ENCODE results near the gene GTF2A2.

DNA sequence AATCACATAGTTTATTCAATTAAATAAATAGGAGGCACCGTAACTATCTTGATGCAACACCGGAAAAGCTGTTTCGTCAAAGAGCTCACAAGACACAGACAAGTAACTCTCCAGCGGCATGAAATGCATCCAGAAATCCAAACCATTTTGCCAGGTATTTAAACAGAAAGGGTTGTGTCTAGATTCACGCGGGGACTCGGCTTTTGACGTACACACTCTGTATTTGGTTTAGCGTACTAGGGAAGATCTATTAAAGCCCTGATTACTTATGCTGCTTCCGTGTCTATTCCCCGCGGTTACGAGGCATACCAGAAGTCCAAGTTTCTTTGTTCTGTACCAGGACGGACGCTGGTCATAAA is 31.1 kb upstream of the GTF2A2 start:
- TF ChIP-seq, protein P1, sequence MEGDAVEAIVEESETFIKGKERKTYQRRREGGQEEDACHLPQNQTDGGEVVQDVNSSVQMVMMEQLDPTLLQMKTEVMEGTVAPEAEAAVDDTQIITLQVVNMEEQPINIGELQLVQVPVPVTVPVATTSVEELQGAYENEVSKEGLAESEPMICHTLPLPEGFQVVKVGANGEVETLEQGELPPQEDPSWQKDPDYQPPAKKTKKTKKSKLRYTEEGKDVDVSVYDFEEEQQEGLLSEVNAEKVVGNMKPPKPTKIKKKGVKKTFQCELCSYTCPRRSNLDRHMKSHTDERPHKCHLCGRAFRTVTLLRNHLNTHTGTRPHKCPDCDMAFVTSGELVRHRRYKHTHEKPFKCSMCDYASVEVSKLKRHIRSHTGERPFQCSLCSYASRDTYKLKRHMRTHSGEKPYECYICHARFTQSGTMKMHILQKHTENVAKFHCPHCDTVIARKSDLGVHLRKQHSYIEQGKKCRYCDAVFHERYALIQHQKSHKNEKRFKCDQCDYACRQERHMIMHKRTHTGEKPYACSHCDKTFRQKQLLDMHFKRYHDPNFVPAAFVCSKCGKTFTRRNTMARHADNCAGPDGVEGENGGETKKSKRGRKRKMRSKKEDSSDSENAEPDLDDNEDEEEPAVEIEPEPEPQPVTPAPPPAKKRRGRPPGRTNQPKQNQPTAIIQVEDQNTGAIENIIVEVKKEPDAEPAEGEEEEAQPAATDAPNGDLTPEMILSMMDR (conservative IDR thresholded peaks at IDR 0.05) = no peak
- no peak for TF ChIP-seq ZFX (IDR thresholded peaks at IDR 0.05)

Measured in C4-2B (cell line).